Erythroblast (primary cell): ENCODE results near the gene AKAP1.

Experiments
- GATA1 ChIP-seq: IDR thresholded peaks from 2 replicates; pipeline ENCODE4 v1.6.1; 2011; ENCODE audit warnings: low read depth, mild to moderate bottlenecking, control low read depth, low read length, moderate library complexity
- POLR2A ChIP-seq: IDR thresholded peaks from 2 replicates; pipeline ENCODE4 v1.6.1; 2011; ENCODE audit warnings: mild to moderate bottlenecking, low read length

DNA sequence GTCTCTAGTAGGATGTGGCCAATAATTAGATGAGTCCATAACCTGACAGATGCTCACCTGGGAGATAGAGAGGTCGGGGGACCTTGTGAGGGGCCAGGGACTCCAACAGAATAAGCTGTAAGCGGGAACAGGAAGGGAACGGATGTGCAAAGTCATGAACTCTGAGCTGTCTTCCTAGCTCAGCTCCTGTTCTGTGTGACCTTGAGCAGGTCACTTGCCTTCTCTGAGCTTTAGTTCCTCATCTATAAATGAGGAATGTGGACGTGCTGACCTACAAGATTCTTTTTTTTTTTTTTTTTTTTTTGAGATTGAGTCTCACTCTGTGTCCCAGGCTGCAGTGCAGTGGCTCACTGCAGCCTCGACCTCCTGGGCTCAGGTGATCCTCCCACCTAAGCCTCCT lies 58.9 kb downstream of the AKAP1 start:
- TF ChIP-seq POLR2A (no peak), GATA1 (no peak)
